ENCODE measurements around the gene HBS1L. TPM values are rescaled to one million over a fixed set of nuclear protein-coding genes. Genes with fewer than 3 reads are reported as not detected.

Gene HBS1L
- total RNA-seq: 157 and 164 TPM in 2 replicates

GRCh38 chr6:135054569-135055498 is at the start of gene HBS1L:
Gene HBS1L, minus strand, starts transcription at chr6:135054822. Its CDS starts 131 bp downstream, at chr6:135054691.

DNA sequence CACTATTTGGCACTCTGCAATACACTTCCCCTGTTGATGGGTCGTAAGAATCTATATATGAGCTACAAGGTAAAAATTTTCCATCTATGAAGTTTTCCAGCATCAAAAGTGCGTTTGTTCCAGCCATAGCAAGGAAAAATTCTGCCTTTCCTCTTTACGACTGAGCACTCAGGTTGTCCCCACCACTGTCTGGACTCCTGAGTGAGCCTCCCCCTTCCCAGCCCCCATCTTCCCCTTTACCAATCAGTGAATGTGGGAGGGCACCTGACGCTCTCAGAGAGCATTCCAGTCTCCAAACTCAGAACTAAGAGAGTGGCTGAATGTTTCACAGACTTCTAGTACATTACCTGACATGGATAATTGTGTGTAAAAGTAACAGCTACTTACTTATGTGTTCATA is 104.7 kb downstream of the HBS1L start, which contains the start of gene ALDH8A1:
Gene ALDH8A1 (minus strand): TSS at position 175 of the 400 bp plus-strand sequence. CDS start 48 bp downstream, at position 127.

Other genes with a start within 250 kb of the HBS1L start
- 0.14 and 0.27 TPM in 2 replicates for gene ALDH8A1, start 104.7 kb downstream of the HBS1L start, total RNA-seq
- 0.14 and 0.27 TPM in 2 replicates for gene MYB, start 126.5 kb upstream of the HBS1L start, total RNA-seq

Measured in thoracic aorta endothelial cell (primary cell).